Kidney capillary endothelial cell (primary cell): ENCODE measurements around the gene RIMBP2.
"Not testable (repeated sequence)": the region's sequence is repeated elsewhere in the genome, so short reads cannot be mapped to it uniquely, and the experiment has no call there.

ENCODE experiments used
- DNase-seq: peaks from one replicate; pipeline ENCODE4 v3.0.0-alpha.2; 2018; ENCODE audit warnings: low spot score

RIMBP2 gene

DNA sequence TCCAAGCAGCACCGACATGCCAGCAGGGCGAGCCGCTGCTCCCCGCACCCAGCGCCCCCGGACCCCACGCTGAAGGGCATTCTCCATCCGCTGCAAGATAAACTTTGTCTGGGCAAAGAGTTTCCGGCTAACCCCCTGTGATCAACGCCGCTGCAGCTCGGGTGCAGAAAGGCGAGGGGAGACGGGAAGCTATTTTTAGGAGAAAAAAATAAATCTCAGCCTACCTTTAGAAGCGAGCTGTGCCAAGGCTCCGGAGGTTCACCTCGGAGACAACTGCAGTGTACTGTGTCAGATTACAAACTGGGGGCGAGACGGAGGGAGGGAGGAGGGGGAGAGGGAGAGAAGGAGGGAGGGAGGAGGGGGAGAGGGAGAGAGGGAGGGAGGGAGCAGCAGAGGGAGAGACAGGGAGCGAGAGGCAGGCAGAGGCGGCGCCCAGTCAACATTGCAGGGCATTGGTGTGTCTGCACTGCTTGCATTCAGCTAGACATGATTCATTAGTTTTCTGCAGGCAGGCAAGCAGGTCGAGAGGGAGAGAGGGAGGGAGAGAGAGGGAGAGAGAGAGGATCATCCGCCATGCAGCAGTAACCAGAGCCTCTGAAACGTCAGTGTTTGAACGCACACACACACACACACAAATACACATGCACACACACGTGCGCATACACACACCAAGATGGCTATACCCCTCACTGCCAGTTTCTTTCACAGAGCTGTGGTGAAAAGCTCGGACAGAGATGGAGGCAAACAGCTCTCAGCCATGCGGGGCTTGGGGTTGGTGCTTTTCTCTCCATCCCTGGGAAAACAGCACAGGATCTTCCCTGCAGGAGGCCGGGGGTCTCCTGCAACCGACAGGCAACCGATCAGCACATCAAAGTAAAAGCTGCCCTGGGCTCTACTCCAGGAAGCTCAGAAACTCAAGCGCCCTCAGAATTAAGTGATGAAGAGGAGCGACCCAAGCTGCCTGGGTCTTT lies at the start of gene RIMBP2:
Gene RIMBP2 (minus strand): TSS at position 302 of the 971 bp plus-strand sequence. CDS start 237,286 bp downstream, outside the sequence.
- no peak for DNase-seq

GRCh38 chr12:130765186-130765659 lies 49.1 kb upstream of the RIMBP2 start:
- peak; percentile 8 for DNase-seq

GRCh38 chr12:130764475-130765185 lies 48.5 kb upstream of the RIMBP2 start:
- DNase-seq = peak; percentile 40

DNA sequence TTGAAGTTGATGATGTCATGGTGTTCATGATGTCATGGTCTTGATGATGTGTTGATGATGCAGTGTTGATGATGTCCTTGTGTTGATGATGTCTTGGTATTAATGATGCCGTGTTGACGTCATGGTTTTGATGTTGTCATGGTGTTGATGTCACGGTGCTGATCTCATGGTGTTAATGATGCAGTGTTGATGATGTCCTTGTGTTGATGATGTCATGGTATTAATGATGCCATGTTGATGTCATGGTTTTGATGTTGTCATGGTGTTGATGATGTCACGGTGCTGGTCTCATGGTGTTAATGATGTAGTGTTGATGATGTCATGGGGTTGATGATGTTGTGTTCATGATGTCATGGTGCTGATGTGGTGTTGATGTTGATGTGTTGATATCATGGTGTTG lies 48.0 kb upstream of the RIMBP2 start:
- no peak for DNase-seq

DNA sequence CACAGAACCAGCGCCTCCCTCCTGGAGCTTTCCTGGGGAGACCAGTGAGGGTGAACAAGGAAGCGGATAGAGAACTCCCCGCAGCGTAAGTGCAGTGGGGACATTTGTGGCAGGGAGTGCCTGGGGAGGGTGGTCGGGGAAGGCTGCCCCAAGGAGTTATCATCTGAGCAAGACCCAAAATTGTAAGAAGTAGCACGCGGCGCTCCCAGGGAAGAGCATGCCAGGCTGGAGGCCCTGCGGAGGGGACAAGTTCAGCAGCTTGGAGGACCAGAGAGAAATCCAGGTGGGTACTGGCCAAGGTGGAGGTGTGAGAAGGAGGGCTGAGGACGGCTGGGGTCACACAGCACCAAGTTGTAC lies 46.2 kb upstream of the RIMBP2 start:
- DNase-seq = no peak

GRCh38 chr12:130761537-130762318 lies 45.6 kb upstream of the RIMBP2 start:
- peak; percentile 40 for DNase-seq

- no peak for DNase-seq
Observed at GRCh38 chr12:130754234-130754901, 38.3 kb upstream of the RIMBP2 start.

DNA sequence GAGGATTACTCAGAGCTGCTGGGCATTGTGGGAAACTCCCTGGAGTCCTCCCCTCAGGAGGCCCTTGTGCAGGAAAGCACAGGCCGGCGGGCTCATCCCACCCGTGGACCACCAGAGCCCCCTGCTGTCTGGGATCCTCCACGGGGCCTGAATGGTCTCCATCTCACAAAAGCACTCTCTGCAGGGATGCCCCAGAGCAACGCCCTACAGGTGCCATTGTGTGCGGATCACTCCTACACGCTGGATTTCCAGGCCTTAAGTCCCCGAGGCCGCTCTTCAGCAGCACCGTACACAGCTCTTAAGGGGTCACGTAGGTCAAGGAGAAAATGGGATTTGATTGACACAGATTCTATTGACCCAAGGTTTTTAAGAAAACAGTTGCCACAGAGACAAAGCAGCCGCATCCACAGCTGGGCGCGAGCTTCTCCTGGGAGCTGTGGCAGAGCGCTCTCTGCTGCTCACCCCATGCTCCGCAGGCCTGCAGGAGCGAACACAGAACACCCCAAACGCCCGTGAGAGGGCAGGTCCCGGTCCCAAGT lies 36.7 kb upstream of the RIMBP2 start:
- no peak for DNase-seq

GRCh38 chr12:130752037-130752436 lies 35.9 kb upstream of the RIMBP2 start:
- DNase-seq = not testable (repeated sequence)

DNA sequence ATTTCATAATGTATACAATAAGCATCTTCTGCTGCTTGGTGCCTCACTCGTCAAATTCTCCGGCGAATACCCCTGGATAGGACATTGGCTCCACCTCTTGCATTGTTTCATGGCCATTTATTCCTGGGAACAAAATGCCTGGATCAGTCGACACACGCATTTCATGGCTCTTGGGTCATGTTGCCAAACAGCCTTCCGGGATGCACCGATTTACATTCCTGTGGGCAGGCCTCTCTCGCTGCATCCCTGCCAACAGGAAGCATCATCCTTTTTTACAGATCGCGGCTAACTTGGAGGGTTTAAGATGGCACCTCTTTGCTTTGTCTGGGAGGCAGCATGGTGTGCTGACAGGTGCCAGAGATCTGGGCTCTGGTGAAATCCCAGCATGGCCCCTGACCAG lies 32.7 kb upstream of the RIMBP2 start:
- DNase-seq = no peak

DNA sequence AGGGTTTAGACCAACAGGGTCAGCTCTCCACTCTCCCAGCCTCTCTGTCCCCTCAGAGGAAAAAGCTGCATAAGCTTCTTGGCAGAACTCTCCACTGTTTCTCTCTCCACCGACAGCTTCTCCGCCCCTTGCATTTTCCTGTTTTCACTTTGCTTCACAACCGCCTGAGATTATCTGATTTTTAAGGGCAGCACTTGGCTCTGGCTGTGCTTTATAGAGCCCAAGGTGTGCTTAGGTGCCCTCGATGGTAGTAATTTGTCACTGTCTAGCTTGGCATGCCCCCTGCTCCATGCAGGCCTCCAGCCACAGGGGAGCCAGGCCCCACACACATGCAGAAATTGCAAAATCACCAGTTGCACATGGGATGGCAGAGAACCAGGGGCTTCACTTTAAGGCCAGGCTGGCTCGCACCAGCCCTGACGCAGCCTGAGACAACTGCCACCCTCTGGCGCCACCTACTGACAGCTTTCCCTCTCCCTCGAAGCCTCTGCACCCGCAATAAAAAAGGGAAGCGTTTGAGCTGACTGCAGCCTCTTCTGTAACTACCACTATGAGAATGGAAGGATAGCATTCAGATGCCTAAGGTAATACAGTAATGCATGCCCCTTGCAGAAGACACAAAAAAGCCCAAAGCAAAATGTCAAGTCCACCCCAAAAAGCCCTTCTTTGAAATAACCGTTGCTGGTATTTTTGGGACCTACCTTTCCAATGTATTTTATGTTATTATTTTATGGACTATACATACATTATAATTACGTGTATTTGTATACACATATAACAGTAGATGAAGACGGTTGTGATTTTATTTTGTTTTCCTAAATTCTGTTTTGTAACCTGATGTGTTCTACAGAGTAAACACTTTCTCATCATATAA lies 32.0 kb upstream of the RIMBP2 start:
- peak; percentile 73 for DNase-seq

DNA sequence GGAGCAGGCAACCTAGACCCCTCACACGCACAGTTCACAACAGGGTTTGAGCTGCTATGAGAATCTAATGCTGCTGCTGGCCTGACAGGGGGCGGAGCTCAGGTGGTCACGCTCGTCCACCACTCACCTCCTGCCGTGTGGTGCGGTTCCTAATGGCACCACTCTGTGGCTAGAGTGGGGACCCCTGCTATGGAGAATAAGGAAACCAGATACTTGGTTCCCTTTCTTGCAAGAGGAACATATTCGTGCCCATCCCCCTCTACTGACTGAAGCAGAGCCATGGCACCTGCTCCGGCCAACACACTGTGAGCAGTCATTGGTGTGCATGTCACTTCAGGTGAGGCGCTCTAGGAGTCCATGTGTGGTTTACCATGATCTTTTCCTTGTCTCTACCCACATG lies 30.4 kb upstream of the RIMBP2 start:
- no peak for DNase-seq

DNA sequence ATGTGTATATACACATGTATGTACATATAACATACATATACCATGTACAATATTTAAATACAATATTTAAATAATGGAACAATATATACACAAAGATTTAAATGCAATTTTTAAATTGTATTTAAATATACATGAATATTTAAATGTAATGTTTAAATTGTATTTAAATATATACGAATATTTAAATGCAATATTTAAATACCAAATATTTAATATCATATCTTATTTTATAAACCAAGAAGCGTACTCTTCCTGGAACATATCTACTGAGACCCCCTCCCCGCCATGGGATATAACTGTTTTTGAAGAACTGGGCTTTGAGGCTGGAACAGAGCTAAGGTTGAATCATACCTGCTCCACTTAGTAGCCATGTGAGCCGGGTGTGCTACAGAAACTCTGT lies 29.8 kb upstream of the RIMBP2 start:
- DNase-seq = no peak

DNA sequence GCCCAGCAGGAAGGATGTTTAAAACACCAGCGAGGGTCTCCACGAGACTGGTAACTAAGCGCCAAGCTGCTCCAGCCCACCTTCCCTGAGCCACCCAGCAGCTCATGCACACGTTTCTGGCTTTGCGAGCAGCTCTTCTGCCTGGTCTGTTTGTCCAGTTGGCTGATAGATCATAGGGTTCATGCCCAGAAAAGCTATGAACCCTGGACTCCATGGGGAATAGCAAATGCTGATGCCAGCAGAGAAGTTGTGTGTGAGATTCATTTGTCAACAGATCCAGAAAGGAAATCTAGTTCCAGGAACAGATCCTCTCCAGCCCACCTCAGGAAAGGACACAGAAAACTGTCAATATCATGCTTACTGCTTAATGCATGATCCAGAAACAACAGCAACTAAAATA lies 28.2 kb upstream of the RIMBP2 start:
- DNase-seq = no peak

DNA sequence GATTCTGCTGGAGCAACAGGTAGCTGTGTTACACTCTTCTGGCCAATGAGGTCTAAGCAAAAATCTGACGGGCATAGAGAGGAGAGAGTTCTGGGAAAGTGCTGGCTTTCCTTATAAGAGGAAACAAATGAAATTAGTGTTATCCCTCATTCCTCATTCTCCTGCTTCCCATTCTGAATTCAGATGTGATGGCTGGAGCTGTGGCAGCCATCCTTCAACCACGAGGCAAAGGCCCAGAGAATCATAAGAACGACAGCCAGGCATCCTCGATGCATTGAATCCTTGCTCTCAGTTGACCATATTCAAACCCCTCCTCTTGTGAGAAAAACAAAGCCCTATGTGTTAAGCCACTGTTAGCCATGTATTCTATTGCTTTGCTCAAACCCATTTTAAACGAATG lies 27.5 kb upstream of the RIMBP2 start:
- DNase-seq = no peak

DNA sequence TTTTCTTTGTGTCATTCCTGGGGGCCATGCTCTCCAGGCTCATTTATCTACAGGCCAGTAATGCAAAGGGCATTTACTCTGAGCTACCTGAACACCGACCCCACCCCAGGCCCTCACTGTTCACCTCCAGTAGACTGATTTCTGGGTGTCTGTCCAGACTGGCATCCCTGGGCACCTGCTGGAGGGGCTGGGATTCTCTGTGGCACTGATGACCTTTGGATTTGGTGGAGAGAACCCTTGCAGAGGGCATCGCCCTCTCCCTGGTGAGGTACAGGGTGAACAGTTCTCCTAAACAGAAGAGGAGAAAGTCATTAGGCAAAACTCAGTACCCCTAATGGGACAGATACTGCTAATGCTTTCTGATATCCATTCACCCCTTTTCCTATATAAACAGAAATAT lies 27.1 kb upstream of the RIMBP2 start:
- DNase-seq = no peak

GRCh38 chr12:130742716-130743115 lies 26.6 kb upstream of the RIMBP2 start:
- DNase-seq = no peak

DNA sequence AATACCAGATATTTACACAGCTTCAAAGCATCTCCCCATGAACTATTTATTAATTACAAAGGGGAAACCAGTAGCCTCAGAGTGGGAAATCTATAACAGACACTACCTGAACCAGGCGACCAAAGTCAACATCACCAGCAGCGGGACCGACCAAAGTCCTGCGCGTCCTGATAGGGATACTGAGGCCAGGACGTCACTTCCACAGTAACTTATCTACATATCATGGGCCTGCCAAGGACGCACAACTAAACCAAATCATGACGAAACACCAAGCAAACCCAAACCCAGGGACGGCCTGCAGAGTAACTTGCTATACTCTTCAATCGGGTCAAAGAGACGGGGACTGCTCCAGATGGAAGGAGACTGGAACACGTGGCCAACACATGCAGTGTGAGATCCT lies 26.0 kb upstream of the RIMBP2 start:
- DNase-seq = no peak

GRCh38 chr12:130739571-130739970 lies 23.5 kb upstream of the RIMBP2 start:
- DNase-seq = no peak

- not testable (repeated sequence) for DNase-seq
Observed at GRCh38 chr12:130738403-130738802, 22.3 kb upstream of the RIMBP2 start.
